ENCODE results near the gene BDNF.
A peak's percentile ranks its signal among the peaks of the same experiment; 100 is the strongest.

BDNF gene

DNA sequence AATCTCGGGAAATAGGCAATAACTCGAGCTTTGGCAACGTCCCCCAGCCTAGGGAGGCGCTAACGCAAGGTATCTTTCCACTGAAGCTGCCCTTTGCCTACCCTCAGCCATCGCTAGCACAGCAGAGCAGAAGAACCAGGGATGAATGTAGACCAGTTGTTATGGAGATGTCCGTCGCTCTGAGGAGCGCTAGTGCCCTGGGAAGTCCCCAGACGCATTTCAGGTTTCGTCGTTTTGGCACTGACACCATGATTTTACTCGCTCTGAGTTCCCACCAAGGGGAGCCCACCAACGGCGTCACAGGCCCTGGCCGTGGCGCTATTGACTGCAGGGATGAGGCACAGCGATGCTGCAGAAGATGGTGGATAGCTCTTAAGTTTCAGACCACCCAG lies 22.7 kb upstream of the BDNF start:
- TF ChIP-seq, protein P1, sequence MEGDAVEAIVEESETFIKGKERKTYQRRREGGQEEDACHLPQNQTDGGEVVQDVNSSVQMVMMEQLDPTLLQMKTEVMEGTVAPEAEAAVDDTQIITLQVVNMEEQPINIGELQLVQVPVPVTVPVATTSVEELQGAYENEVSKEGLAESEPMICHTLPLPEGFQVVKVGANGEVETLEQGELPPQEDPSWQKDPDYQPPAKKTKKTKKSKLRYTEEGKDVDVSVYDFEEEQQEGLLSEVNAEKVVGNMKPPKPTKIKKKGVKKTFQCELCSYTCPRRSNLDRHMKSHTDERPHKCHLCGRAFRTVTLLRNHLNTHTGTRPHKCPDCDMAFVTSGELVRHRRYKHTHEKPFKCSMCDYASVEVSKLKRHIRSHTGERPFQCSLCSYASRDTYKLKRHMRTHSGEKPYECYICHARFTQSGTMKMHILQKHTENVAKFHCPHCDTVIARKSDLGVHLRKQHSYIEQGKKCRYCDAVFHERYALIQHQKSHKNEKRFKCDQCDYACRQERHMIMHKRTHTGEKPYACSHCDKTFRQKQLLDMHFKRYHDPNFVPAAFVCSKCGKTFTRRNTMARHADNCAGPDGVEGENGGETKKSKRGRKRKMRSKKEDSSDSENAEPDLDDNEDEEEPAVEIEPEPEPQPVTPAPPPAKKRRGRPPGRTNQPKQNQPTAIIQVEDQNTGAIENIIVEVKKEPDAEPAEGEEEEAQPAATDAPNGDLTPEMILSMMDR (IDR thresholded peaks at IDR 0.05; ENCODE audit: extremely low read depth, insufficient read depth, missing control alignments): no peak
- in situ Hi-C loops (cut with MboI; ENCODE audit: low pct_unique_long_range_greater_than_20kb, low sequenced_read_pairs, unreplicated experiment): loop anchor here (25.0 kb wide), 2 partner anchors 814 to 1614 kb away; no protein-coding TSS in a partner anchor
- DNase-seq (ENCODE audit: low spot score): peak; percentile 28

DNA sequence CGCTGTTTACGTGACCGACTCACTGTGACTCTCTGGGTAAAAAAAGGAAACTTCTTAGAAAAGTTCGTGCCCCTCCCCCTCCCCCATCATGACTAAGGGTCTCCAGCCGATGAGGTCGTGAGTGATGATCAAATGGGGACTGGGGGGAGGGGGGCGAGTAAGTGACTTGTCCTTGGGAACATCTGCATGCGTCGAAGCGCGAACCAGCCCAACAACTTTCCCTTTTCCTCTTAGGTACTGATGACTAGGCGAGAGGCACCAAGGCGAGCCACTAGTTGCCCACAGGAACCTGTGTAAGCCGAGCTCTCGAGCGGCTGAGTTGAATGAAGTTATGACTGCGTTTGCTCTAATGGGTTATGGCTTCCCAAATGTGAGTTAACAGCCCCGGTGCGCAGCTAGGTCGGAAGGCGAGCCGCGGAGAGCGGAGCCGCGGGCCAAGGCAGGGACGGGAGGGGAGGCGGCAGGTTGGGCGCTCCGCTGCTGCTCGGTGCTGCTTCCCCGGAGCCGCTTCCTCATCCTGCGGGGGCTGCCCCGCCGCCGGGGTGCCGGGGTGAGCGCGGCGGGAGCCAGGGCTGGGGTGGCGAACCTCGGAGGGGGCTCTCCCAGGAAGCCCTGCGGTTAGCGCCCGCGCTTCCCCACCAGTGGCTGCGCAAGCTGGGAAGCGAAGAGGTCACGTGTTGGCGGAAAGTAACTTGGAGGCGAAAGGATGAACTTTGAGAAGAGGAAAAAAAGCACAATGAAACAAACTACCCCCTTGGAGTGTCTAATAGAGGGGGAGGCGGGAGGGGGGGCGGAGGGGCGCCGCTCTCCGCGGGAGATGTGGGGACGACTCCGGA lies 22.1 kb upstream of the BDNF start:
- DNase-seq (ENCODE audit: low spot score): peak; percentile 47
- TF ChIP-seq, protein P1 (IDR thresholded peaks at IDR 0.05; ENCODE audit: extremely low read depth, insufficient read depth, missing control alignments): no peak
- in situ Hi-C loops (cut with MboI; ENCODE audit: low pct_unique_long_range_greater_than_20kb, low sequenced_read_pairs, unreplicated experiment): loop anchor here (25.0 kb wide), 2 partner anchors 815 to 1615 kb away; no protein-coding TSS in a partner anchor

DNA sequence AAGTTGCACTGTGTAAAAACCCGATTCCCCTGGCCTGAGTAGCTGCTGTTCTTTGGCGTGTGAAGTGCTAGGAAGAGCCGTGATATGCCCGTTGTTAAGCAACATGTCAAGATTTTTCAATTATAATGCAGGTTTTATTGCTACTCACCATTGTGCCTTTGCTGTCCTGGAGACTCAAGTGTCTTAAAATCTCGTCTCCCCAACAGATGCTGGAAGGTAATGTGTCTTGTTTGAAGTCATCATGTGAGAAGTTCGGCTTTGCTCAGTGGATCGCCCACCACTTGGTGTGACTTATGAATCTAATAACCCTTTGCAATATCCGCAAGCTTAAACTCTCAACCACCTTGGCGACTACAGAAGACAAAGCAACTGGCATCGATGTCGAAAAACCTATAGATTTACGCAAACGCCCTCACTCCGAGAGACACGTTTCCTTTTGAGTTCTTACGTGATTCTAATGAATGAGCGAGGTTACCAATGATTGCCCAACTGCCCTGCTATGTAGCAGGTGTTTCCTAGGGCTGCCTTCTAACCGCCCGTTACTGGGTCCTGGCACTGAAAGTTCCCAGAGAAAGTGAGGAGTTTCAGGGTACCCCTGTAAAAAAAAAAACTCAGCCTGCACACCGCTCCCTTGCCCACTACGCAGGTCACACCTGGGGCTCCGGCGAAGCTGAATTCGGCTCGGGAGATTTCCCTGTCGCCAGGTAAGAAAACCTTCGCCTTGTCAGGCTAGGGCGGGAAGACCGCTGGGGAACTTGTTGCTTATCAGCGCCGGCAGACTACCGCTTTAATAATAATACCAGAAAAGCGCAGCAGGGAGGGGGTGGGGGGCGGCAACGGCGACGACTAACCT lies 21.2 kb upstream of the BDNF start:
- TF ChIP-seq, protein P1 (IDR thresholded peaks at IDR 0.05; ENCODE audit: extremely low read depth, insufficient read depth, missing control alignments): no peak
- in situ Hi-C loops (cut with MboI; ENCODE audit: low pct_unique_long_range_greater_than_20kb, low sequenced_read_pairs, unreplicated experiment): loop anchor here (25.0 kb wide), 2 partner anchors 816 to 1616 kb away; no protein-coding TSS in a partner anchor
- no peak for DNase-seq (ENCODE audit: low spot score)

DNA sequence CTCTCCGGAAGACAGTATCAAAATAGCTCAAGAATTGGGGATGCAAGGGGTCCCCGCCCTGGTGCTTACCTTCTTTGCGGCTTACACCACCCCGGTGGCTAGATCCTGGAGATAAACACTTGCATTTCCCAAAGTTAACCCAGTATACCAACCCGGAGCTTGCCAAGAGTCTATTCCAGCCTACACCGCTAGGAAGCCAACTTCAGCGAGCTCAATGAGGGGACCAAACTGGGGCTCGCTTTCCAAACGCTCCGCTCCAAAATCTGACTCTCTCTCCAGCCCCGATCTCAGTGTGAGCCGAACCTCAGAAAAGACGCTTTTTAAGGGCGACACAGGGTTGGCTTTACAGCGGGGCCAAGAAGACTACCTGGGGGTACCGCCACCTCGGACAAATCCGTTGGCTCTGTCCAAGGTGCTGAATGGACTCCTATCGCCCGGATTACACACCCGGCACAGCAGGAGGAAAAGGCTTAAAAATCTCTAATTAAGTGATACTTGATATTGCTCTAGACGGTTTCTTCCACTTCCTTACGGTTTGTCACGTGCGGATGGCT lies 20.1 kb upstream of the BDNF start:
- in situ Hi-C loops (cut with MboI; ENCODE audit: low pct_unique_long_range_greater_than_20kb, low sequenced_read_pairs, unreplicated experiment): loop anchor here (25.0 kb wide), 2 partner anchors 817 to 1617 kb away; no protein-coding TSS in a partner anchor
- DNase-seq (ENCODE audit: low spot score): peak; percentile 59
- TF ChIP-seq, protein P1 (IDR thresholded peaks at IDR 0.05; ENCODE audit: extremely low read depth, insufficient read depth, missing control alignments): no peak

DNA sequence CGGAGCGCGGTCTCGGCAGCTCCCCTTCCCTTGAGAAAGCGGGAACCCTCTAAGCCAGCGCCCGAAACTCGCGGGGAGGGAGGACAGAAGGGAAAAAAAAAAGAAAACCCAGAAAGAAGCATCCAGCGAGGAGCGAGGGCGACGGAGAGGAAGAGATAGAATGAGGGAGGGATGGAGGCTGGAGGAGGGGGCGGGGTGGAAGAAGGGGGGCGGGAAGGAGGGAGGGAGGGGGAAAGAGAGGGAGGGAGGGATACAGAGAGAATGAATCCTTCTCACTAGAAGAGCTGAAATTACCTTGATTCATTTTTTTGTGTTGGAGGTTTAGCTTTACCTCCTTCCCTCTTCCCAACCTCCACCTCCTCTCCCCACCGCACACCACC lies 19.3 kb upstream of the BDNF start:
- in situ Hi-C loops (cut with MboI; ENCODE audit: low pct_unique_long_range_greater_than_20kb, low sequenced_read_pairs, unreplicated experiment): loop anchor here (25.0 kb wide), 2 partner anchors 818 to 1618 kb away; no protein-coding TSS in a partner anchor
- TF ChIP-seq, protein P1 (IDR thresholded peaks at IDR 0.05; ENCODE audit: extremely low read depth, insufficient read depth, missing control alignments): no peak
- DNase-seq (ENCODE audit: low spot score): no peak

Data from GM13977 (cell line).